Bone marrow (tissue), 2 donors: ENCODE data around the gene MEP1A.
"Not testable (repeated sequence)": the region's sequence is repeated elsewhere in the genome, so short reads cannot be mapped to it uniquely, and the experiment has no call there.

Source experiments
- DNase-seq, 2 donors: peaks; one replicate each; lab custom pipeline; 2025; lab: John Stamatoyannopoulos, UW

MEP1A gene

DNA sequence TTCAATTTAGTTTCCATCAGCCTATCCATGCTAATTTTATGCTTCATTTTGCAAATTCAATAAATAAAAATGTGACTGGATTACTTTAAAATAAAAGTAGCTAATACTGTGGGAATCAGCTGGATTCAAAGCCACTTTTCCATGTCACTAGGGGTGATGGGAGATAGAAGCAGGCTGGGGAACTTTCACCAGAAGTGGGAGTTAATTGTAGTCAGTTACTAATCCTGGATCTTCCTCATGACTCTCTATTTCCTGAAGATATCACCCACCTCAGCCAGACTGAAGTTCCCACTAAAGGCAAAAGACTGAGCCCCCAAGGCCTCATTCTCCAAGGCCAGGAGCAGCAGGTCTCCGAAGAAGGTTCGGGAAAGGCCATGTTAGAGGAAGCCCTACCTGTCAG is 41.8 kb downstream of the MEP1A start:
- DNase-seq, result not testable (repeated sequence)

DNA sequence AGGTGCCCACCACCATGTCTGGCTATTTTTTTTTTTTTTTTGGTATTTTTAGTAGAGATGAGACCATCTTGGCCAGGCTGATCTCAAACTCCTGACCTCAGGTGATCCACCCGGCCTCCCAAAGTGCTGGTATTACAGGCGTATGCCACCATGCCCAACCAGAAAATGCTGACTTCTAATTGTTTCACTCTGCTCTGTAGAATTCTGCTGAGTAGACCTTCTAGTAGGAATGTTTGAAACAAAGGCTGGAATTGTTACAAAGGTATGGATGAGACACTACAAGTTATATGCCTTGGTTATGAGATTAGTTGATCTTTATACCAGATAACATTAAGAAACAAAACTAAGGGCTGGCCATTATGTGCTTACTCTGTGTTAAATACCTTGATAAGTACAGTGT is 44.8 kb downstream of the MEP1A start:
- DNase-seq, result no peak

DNA sequence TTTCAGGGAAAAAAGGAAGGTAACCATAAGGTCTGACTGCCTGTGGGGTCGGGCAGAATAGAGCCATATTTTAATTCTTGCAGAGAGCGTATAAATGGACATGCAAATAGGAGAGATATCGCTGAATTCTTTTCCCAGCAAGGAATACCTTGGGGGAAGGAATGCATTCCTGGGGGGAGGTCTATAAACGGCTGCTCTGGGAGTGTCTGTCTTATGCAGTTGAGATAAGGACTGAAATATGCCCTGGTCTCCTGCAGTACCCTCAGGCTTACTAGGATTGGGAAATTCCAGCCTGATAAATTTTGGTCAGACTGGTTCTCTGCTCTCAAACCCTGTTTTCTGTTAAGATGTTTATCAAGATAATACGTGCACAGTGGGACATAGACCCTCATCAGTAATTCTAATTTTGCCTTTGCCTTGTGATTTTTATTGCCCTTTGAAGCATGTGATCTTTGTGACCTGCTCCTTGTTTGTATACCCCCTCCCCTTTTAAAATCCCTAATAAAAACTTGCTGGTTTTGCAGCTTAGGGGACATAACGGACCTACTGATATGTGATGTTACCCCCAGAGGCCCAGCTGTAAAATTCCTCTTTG is 49.2 kb downstream of the MEP1A start:
- not testable (repeated sequence) for DNase-seq

DNA sequence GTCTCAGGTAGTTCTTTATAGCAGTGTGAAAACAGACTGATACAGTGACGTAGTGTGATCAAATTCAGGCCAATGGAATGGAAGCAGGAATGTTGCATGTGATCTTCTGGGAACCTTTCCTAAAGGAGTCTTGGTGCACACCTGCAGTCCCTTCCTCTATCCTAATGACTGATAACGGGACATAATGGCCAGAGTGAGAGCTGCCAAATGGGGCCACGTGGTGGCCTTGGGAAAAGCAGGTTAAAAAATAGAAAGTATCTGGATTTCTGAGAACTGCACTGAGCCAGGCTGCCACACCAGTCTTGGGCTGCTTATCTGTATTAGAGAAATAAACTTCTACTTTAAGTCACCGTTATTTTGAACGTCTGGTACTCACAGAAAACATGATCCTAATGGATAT is 51.9 kb downstream of the MEP1A start:
- no peak for DNase-seq

DNA sequence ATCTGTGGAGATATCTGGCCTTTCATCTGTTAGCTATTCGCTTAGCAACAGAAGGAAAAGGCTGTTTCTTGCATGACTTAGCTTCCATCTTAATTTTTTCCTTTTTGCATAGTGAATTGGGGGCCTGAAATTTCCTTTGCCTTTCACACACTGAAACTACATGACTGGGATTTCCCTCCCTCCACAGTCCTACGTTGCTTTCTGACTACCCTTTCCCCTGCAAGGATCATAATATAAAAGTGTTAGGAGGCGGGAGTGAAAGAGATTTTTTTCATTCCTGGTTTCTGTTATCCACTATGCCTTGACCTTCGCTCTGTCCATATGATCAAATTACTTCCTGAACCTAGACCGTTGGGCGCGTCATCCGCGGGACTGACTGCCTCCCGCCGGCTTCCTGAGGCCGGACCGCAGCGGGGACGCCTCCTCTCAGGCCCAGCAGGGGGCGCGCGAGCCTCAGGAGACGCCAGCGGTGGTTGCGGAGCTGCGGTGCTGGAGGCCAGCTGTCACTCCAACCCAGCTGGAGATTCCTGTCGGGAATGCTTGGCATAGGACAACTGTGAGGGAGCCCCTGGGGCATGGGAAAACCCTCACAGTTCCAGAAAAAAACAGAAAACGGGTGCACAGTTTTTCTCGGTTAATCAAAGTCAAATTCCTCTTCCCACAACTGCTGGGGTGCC is 55.6 kb downstream of the MEP1A start:
- peak; percentile 31 to 49 for DNase-seq

DNA sequence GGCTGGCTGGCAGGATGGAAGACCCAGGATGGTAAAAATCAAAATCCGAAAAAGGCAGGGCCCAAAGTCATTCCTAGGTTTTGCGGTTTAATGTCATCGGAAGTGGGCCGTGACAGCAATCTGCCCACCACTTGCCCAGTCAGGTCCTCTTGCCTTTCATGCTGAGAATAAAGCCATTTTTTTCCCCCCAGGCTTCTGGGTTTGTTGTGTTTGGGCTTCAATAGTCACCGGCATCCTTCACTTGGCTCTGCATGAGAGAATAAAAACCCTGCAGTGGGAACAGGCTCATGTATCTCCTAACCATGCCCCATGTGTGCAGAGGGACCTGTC is 56.1 kb downstream of the MEP1A start:
- no peak for DNase-seq

DNA sequence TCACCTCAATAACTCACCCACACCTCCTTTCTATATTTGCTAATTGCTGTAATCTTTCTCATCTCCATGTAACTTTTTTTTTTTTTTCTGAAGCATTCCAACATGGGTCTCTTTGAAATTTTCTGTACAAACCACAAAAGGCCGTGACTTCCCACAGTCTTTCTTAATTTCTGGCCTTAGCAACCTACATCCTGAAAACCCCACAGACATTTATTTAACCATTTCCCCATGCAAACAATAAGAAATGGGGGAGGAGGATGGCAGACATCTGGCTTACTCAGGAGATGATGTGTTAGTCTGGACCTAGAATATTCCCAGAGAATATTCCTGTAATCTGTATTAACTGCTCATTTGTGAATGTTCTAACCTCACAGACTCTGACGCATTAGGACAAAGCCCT is 57.6 kb downstream of the MEP1A start:
- DNase-seq, result no peak

DNA sequence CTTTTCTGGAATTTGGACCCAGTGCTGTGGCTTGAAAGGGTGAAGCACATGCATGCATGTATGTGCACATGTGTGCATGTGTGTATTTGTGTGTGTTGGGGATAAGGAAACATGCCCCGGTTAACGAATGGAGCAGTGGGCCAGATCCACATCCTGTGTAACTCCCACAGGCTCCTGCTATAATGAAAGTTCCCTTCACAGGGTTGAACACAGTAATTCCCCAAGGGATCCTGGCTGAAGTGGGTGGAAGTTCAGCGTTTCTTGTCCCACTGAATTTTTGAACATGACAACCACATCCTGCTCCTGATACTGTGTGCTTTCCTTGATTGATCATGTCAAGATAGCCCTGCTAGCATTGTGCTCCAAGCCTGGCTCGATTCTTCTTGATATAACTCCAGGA is 58.4 kb downstream of the MEP1A start:
- DNase-seq, result not testable (repeated sequence)

DNA sequence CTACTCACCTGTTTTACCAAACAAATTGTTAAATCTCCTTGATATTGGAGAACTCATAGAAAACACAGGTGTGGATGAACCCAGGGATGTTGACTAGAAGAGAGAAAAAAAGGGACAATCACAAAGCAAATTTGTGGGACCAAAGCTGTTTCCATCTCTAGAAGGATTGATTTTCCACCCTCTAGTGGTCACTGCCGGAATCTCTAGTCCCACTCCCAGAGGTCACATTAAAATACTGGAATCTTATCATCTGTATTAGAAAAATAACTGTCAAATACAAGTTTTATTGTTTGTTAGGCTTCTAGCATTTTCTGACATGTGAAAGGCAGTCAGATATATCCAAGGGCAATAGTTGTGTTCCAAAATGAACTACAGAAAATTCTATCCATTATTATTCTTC is 62.8 kb downstream of the MEP1A start:
- peak in 1 of 2 donors; percentile 4 for DNase-seq

DNA sequence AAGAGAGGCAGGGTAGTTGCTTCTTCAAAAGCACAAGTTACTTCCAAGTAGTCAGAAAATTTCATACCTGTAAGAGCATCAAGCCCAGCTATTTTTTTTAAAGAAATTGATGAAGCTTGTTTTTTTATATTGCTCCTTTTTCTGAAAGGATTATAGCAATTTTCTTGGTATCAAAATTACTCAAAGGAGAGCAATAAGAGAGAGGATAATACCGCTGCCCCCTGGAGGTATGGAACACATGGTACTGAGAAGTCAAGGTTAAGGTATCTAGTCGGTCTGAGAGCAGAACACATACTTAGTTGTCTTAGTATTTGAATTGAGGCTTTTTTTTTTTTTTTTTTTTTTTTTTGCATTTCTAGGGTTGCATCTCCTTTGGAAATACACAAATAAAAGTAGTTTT is 69.2 kb downstream of the MEP1A start:
- DNase-seq, result no peak

DNA sequence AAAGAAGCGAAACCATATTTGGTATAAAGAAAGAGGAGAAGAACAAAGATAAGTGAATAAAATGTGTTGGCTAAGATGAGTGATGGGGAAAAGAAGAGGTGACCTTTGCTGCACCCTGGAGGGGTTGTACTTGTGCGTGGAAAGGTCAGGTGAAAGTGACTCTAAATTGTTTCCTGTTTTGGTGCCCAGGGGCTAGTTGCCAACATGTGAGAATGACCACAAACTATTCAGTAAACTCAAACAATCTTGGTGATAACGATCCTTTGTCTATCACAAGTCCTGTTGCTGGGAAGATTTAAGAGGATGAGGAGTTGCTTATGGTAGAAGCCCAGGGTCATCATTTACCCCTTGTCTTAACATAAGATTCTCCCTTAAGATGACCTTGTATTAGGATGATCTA is 70.6 kb downstream of the MEP1A start:
- no peak for DNase-seq

DNA sequence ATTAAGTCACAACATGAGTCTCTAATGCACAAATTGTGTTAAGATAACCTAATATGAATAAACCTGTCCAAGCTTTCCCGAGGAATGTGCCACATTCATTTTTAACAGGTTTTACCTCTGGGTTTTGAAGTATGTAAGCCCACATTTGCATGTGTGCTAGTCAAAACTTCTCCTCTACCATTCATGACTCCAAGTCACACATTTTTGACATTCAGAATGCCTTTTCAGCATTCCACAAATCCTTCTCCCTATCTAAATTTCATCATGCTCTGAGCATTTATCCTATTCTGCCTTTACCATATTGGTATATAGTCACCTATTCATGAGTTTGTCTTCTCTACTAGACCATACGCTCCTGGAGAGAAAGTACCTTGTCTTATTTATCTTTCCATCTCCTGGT is 72.0 kb downstream of the MEP1A start:
- DNase-seq, result no peak

DNA sequence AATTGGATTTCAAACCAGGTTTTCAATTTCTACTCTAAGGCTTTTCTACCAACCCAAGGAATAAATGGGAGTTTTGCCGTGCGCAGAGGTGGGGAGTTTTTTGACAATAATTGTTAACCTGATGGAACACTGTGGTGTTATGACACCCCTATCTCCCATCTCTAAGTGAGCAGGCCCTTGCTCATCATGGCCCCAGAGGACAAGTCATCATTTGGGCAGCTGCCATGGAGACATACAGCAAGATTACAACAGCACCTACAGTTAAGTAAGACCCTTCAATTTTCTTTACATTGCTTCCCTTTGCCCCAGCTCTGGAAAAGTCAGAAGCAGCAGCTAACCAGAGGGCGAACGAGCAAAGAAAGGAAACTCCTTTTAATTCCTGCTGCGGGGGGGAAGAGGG is 74.2 kb downstream of the MEP1A start:
- DNase-seq, result no peak

DNA sequence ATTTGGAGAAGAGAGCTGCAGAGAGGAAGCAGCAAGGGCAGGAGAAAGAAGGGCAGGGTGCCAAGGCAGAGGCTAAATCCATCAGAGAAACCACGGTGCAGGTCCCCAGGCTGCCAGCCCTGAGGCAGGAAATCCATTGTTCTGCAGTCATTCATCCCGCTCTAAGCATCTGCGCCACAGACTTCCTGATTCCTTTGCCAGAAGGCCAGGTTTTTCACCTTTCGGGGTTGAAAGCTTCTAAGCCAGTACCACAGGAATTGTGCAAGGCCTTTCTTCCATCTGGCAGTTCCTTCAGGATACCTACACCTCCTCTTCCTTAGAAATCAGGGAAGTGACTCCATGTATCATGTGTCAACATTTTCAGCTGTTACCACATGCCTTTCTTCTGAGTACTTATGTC is 82.9 kb downstream of the MEP1A start:
- DNase-seq, result no peak

DNA sequence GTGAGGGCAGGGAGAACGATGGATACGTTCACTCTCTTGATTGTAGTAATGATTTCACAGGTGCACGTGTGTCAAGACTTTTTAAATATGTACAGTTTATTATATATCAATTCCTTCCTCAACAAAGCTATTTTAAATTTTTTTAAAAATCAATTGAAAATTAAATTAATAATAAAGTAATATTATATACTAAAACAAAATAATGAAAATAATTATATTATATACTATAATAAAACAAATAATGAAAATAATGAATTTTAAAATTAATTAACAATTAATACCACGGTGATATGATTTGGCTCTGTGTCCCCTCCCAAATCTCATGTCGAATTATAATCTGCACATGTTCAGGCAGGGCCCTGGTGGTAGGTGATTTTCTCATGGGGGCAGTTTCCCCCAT is 85.8 kb downstream of the MEP1A start:
- no peak for DNase-seq

DNA sequence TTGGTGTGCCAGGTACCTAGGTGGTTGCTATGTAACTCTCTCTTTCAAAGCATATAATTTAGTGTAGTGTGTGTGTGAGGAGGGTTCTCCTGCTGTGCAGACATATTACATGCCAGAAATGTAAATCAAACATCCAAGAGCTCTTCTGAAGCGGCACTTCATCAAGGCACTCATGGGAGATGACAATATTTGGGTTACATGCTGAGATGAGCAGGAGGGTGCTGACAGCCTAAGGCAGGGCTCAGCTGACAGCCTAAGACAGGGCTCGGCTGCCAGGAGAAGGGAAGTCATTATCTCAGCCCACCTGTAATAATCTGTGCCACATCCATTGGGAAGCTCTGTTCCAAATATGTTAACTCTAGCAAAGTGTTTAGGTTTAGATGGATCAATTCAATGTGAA is 89.5 kb downstream of the MEP1A start:
- DNase-seq, result no peak

DNA sequence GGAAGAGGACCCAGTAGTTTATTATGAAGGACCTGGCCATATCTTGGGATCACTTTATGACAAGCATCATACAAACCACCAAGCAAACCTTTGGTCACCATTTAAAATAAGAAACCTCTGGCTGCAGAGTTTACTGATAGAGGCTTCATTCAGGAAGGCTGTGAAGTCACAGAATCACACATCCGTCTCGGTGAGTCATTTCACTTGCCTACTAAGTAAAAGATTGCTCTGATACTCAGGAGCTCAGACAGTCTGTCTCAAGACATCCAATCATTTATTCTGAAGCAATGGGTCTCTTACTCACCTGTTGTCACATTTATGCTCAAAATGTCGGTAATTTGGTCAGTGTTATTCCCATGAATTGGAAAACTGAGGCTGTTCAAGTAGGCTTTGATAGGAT is 94.8 kb downstream of the MEP1A start:
- no peak for DNase-seq

DNA sequence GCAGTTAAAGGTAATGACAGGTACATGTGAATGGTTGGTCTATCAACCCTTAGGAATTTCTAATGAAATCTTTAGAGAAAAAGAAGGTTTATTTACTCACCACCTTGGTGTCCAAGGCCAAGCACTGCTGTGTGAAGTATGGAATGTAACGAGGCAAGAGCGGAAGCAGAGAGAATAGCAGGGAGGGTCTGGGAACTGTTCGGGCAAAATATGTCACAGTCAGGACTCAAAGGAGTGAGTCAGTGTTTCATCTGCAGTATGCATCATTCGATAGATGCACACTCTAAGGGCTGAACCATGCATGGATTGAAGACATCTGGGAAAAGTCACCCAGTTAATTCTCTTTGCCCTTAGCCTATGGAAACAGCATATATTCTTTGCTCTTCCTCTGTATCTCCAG is 95.4 kb downstream of the MEP1A start:
- no peak for DNase-seq
